HG03469 (cell line): ENCODE measurements around the gene TMEM201.
"Not testable (repeated sequence)": the region's sequence is repeated elsewhere in the genome, so short reads cannot be mapped to it uniquely, and the experiment has no call there.

ENCODE experiments used
- ATAC-seq: cut with Tn5 transposase; IDR thresholded peaks from one replicate; pipeline ENCODE4 v1.9.1; 2021; ENCODE audit warnings: mild to moderate bottlenecking, moderate library complexity, moderate number of reproducible peaks; ENCODE audit not compliant: unreplicated experiment

TMEM201 gene

DNA sequence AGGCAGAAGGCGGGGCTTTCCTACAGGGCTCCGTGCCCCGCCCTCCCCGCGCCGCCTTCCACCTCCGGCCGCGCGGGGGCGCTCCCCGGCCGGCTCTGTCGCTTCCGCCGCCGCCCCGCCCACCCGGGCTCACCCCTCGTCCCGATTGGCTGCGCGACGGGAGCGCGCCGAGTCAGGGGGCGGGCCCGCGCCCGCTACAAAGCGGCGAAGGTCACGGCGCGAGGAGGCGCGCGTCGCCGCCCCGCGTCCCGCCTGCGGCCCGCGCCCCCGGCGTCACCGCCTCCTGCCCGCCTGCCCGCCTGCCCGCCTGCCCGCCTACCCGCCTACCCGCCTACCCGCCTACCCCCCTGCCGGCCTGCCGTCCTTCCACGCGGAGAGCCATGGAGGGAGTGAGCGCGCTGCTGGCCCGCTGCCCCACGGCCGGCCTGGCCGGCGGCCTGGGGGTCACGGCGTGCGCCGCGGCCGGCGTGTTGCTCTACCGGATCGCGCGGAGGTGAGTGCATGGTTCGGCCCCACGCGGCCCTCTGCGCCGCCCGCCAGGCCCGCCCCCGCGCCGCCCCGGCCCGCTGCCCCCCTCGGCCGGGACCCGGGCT, at the start of gene TMEM201:
Gene TMEM201 (plus strand): TSS at position 361 of the 593 bp plus-strand sequence. CDS start 20 bp downstream, at position 381.
- peak; percentile 53 for ATAC-seq

- peak; percentile 82 for ATAC-seq
These were observed 49.4 kb upstream of the TMEM201 start, which contains the start of gene SLC25A33 for GRCh38 chr1:9539165-9539828. Gene SLC25A33 (plus strand): TSS chr1:9539465. CDS start chr1:9539692, 227 bp downstream.

GRCh38 chr1:9539829-9540550, 48.7 kb upstream of the TMEM201 start:
- peak; percentile 22 for ATAC-seq

GRCh38 chr1:9542430-9542829, 46.3 kb upstream of the TMEM201 start:
- no peak for ATAC-seq

- ATAC-seq: no peak
These were observed 43.8 kb upstream of the TMEM201 start for GRCh38 chr1:9544926-9545325.

DNA sequence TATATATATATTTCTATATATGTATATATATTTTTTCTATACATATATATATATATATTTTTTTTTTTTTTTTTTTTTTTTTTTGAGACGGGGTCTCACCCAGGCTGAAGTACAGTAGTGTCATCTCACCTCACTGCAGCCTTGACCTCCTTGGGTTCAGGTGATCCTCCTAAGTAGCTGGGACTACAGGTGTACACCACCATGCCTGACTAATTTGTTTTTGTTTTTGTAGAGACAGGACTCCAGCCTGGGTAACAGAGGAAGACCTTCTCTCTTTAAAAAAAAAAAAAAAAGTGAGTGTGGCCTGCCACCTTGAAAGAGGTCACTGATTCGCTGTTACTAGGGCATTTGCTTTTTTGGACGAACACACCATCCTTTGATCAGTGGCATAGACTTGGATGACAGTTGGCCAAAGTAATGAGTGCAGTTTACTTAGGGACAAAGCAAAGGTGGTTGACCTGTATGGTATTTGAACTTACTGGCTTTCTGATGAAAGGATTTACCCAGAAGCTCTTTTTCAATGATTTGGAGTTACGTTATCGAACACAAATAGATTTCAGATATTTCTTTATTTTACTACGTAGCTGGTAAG, 38.7 kb upstream of the TMEM201 start:
- no peak for ATAC-seq

DNA sequence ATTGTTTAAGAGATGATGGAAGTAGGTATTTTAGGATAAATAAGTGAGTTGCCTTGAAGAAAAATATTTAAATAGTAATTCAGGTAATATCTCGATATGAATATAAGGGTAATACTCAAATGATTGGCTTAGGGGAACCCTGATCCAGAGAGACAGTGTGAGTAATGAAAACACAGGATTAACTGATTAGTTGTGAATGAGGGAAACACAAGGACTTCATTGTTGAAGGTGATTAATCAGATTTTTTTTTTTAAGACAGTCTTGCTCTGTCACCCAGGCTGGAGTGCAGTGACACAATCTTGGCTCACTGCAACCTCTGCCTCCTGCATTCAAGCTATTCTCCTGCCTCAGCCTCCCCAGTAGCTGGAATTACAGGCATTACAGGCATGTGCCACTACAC, 36.7 kb upstream of the TMEM201 start:
- no peak for ATAC-seq

GRCh38 chr1:9553736-9554144, 35.0 kb upstream of the TMEM201 start:
- no peak for ATAC-seq

- no peak for ATAC-seq
These were observed 32.8 kb upstream of the TMEM201 start for GRCh38 chr1:9555942-9556341.

- no peak for ATAC-seq
These were observed 31.1 kb upstream of the TMEM201 start for GRCh38 chr1:9557624-9558023.

DNA sequence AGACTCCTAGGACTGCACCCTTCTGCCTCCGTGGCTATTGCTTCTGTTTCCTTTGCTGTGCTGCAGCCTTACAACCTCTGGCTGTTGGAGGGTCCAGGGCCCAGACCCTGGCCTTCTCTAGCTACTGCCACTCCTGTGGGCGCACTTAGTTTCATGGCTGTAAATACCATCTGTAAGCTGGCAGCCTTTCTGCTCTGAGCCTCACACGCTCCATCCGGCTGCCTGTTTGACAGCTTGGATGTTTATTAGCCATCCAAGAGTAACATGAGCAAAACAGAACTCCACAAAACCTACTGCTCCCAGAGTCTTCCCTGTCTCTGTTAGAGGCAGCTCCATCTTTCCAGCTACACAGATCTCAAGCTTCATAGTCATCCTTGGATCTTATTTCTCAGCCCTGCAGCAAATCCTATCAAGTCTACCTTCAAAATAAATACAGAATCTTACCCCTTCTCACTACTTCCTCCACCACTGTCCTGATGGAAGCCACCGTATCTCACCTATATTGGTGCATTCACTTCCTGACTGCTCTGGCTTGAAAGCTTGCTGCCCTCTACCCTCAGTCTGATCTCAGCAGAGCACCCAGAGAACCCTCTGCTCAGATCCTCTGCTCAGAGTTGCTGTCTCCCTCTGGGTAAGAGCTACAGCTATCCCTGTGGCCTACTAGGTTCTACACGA, 30.3 kb upstream of the TMEM201 start:
- ATAC-seq: no peak

- no peak for ATAC-seq
These were observed 29.7 kb upstream of the TMEM201 start for GRCh38 chr1:9558946-9559545.

GRCh38 chr1:9559673-9560072, 29.0 kb upstream of the TMEM201 start:
- ATAC-seq: no peak

- ATAC-seq: not testable (repeated sequence)
These were observed 28.6 kb upstream of the TMEM201 start for GRCh38 chr1:9560090-9560489.

GRCh38 chr1:9561429-9561828, 27.3 kb upstream of the TMEM201 start:
- ATAC-seq: no peak

DNA sequence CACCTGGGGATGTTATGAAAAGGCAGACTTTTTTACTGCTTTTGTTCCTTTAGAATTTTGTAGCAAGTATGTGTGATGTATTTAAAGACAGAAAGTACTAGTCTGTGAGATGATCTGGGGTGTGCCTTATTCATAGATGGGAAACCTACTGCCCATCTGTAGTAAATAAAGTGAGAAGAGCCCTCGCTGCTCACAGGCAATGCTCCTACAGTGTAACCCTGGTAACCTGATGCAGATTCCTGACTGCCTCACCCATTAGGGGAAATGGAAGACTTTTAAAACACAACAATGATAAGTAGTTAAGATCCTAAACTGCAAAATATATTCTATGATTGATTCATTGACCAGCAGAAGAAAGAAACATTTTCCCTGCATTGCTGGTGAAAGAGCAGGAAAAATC, 19.4 kb upstream of the TMEM201 start:
- ATAC-seq: no peak

DNA sequence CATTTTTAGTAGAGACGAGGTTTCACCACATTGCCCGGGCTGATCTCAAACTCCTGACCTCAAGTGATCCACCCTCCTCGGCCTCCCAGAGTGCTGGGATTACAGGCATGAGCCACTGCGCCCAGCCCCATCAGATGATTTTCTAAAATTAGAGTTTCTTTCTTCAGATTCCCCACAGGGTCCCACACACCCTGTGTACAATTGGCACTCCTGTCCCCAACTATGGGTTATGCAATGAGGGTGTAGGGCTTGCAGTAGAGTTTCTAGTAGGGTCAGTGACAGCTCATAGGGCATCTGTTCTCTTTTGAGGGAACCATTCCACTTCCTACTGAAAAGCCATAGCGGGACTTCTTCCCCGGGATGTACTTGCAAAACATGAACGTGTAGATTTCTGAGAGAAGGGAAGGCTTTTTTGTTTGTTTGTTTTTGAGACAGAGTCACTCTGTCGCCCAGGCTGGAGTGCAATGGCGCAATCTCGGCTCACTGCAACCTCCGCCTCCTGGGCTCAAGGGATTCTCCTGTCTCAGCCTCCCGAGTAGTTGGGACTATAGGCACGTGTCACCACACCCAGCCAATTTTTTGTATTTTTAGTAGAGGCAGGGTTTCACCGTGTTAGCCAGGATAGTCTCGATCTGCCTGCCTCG, 17.7 kb upstream of the TMEM201 start:
- not testable (repeated sequence) for ATAC-seq

- no peak for ATAC-seq
These were observed 15.0 kb upstream of the TMEM201 start for GRCh38 chr1:9573723-9574122.

DNA sequence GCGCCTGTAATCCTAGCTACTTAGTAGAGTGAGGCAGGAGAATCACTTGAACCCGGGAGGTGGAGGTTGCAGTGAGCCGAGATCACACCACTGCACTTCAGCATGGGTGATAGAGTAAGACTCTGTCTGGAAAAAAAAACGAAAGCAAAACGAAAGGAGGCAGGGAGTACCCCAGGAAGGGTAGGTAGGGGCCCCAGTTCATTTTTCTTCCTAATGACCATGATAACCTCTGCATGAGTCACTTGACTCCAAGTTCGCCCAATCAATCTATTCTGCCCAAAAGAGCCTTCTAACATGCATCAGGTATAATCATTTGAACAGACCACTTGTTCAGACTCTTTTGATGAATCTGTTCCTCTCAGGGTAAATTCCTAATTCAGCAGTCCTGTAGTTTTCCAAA, 13.2 kb upstream of the TMEM201 start:
- no peak for ATAC-seq

DNA sequence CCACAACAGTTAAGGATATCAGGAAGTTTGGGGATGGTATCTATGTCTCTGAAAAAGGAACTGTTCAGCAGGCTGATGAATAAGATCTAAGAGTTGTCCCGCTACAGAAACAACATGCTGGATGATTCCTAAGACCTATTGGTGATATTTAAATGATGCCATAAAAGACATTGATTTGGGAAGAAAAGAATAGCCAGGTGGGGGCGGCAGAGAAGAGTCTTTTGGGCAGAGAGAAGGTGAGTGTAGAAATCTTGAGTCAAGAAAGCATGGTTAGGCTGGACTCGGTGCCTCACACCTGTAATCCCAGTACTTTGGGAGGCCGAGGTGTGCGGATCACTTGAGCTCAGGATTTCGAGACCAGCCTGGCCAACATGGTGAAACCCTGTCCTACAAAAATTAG, 11.8 kb upstream of the TMEM201 start:
- no peak for ATAC-seq
